Measurements from ENCODE around the gene SLC24A4.

SLC24A4 gene

DNA sequence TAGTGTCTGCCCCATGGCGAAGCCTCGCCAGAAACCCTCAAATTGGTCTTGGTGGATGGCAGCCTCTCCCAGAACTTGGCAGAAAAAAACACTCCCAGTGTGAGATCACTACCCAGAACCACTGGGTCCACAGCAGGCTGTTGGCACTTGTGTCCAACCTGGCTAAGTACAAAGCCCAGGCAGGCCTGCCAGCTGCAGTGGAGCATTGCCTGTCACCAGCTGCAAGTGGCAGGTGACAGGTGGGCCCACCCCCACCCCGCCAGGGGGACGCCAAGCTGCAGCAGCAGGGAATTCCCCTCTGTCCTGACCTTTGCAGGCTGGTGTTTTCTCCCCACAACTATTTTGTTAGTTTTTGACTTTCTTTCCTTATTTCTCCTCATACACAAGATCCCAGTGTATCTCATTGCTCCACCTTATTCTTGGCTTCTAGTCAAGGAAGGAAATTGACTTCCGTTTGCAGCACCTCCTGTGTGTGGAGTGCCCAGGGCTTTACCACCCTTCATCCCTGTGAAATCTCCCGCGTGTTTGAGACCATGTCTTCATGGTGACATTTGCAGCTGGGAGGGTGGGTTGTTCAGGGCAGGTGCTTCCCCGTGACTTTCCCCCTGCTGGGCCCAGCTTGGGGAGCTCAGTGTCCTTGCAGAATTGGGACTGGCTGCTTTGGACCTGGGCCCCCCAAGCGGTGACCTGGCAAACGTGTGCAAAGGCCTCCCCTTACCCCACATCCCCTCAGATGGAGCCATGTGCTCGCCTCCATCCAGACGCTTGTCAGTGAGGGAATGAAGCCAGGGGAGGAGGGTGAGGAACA is 116.8 kb downstream of the SLC24A4 start:
- TF ChIP-seq, protein P1, sequence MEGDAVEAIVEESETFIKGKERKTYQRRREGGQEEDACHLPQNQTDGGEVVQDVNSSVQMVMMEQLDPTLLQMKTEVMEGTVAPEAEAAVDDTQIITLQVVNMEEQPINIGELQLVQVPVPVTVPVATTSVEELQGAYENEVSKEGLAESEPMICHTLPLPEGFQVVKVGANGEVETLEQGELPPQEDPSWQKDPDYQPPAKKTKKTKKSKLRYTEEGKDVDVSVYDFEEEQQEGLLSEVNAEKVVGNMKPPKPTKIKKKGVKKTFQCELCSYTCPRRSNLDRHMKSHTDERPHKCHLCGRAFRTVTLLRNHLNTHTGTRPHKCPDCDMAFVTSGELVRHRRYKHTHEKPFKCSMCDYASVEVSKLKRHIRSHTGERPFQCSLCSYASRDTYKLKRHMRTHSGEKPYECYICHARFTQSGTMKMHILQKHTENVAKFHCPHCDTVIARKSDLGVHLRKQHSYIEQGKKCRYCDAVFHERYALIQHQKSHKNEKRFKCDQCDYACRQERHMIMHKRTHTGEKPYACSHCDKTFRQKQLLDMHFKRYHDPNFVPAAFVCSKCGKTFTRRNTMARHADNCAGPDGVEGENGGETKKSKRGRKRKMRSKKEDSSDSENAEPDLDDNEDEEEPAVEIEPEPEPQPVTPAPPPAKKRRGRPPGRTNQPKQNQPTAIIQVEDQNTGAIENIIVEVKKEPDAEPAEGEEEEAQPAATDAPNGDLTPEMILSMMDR (IDR thresholded peaks at IDR 0.05; ENCODE audit: control insufficient read depth, insufficient read depth, low read depth, low read length, missing control alignments) = no peak
- no peak for DNase-seq (ENCODE audit: low read depth)
- no peak overlapping the region for H3K4me3 ChIP-seq (ENCODE audit: control insufficient read depth, low read depth, low read length)

DNA sequence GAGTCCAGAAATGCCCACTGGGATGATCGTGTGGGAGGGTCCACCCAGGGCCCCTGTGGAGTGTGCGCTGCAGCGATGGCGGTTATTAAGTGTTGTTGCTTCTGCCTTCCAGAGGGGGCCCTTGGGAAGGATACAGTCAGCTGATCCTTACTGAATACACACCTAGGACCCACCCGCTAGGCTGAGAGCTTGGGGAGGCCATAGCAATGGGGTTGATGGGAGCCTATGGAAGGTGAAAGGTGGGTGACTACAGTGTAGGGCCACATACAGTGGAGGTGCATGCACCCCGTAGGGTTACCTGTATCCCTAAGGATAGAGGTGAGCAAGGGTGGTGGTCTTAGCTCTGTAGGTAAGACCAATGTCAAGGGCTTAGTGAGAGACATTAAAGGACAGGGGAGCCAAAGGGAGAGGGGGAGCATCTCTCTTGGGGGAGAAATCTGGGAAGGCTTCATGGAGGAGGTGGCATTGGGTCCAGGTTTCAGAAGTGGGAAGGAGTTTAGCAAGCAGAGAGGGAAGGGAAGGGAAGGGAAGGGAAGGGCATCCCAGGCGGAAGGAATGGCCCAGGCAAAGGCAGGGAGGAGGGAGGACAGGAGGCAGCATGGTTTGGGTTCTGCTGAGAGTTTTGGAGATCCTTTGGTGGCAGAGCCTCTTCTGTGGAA is 117.5 kb downstream of the SLC24A4 start:
- TF ChIP-seq, protein P1 (IDR thresholded peaks at IDR 0.05; ENCODE audit: control insufficient read depth, insufficient read depth, low read depth, low read length, missing control alignments) = no peak
- no peak overlapping the region for H3K4me3 ChIP-seq (ENCODE audit: control insufficient read depth, low read depth, low read length)
- no peak for DNase-seq (ENCODE audit: low read depth)

DNA sequence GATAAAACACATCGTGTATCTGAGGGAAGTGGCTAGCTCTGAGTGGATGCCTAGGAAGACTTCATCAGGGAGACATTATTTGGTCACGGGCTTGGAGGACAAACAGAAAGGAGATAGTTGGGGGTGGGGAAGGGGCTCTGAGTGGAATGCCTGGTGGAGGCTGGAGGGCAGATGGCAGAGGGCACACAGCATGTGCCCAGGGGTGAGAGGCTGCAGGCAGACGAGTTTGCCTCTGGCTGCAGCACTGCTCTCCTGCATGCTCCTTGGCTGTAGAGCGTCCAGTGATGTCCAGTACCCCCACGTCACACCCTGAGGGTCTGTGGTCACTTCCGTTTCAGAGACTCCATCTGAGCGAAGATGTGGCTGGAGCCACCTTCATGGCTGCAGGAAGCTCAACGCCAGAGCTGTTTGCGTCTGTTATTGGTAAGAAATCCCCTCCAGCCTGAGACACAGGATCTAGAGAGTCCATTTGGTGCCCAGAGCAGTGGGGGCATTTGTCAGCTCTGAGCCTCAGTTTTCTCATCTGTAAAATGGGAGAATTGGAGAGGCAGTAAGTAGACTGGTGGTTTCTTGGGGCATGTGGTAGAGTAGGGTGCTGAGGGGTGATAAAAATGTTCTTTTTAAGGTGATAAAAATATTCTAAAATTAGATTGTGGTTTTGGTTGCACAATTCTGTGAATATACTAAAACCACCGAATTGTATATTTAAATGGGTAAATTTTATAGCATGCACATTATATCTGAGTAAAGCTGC is 119.0 kb downstream of the SLC24A4 start:
- no peak overlapping the region for H3K4me3 ChIP-seq (ENCODE audit: control insufficient read depth, low read depth, low read length)
- DNase-seq (ENCODE audit: low read depth) = no peak
- TF ChIP-seq, protein P1 (IDR thresholded peaks at IDR 0.05; ENCODE audit: control insufficient read depth, insufficient read depth, low read depth, low read length, missing control alignments) = no peak

DNA sequence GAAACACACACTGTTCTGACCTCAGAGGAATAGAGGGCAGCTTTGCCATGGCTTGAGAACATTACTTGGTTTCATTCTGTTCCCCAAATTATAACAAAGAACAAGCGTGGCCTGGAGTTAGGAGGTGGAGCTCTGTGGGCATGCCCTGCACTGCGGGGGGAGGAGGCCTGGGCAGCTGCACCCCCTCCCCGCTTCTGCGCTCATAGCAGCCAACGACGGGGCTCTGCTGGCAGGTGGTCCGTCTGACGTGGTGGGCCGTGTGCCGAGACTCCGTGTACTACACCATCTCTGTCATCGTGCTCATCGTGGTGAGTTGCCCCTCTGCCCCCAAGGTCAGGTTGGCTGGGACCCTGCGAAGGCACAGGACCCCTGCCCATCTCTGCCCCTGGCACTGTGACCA is 120.2 kb downstream of the SLC24A4 start:
- DNase-seq (ENCODE audit: low read depth) = no peak
- TF ChIP-seq, protein P1 (IDR thresholded peaks at IDR 0.05; ENCODE audit: control insufficient read depth, insufficient read depth, low read depth, low read length, missing control alignments) = no peak
- H3K4me3 ChIP-seq (ENCODE audit: control insufficient read depth, low read depth, low read length) = no peak overlapping the region

DNA sequence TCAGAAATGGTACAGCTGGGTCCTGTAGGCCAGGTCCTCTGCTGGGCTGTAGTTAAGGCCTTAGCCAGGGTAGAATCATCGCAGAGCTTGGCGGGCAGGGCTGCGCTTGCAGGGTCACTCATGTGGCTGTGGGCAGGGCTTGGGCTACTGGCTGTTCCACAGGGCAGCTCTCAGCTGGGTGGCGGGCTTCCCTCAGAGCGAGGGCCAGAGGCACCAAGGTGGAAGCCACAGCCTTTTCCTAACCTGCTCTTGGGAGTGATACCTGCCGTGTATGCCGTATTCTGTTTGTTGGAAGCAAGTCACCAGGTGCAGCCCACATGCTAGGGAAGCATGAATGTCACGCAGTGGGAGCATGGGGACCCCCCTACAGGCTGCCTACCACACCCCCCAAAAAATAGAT is 120.8 kb downstream of the SLC24A4 start:
- no peak overlapping the region for H3K4me3 ChIP-seq (ENCODE audit: control insufficient read depth, low read depth, low read length)
- TF ChIP-seq, protein P1 (IDR thresholded peaks at IDR 0.05; ENCODE audit: control insufficient read depth, insufficient read depth, low read depth, low read length, missing control alignments) = no peak
- DNase-seq (ENCODE audit: low read depth) = no peak

DNA sequence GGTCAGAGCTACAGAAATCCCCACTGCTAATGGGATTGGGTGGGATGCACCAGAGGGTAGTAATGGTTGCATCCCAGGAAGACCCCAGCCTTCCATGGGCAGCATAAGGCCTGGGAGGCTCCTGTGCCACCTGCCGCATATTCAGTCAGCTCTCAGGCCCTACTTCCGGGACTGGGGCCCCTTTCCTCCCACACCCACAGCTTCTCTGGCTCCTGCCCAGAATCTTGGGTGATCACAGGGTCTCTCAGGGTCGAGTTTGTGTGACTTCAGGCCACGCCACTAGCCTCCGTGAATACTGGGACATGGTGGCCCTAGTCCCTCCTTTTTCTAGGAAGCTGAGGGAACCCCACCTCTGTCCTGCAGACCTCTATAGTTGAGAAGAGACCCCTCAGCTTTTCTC is 123.8 kb downstream of the SLC24A4 start:
- TF ChIP-seq, protein P1 (IDR thresholded peaks at IDR 0.05; ENCODE audit: control insufficient read depth, insufficient read depth, low read depth, low read length, missing control alignments) = no peak
- no peak overlapping the region for H3K4me3 ChIP-seq (ENCODE audit: control insufficient read depth, low read depth, low read length)
- DNase-seq (ENCODE audit: low read depth) = no peak
